KMS-11 (cell line): ENCODE measurements around the gene POLR2I.

Experiments
- H2AFZ ChIP-seq: fragments of 200-600 bp; sonication (generic); 2 replicates; pipeline ENCODE4 v1.6.1; 2016; ENCODE audit warnings: antibody characterized with exemption, mixed run types, low read depth
- H3K27ac ChIP-seq: fragments of 200-600 bp; sonication (generic); 2 replicates; pipeline ENCODE4 v1.6.1; 2016; ENCODE audit warnings: mild to moderate bottlenecking, mixed run types
- H3K27me3 ChIP-seq: fragments of 200-600 bp; sonication (generic); 2 replicates; pipeline ENCODE4 v1.6.1; 2017; ENCODE audit warnings: mild to moderate bottlenecking, low read depth, mixed run types, moderate library complexity; ENCODE audit not compliant: insufficient read depth
- H3K36me3 ChIP-seq: fragments of 200-600 bp; sonication (generic); 2 replicates; pipeline ENCODE4 v1.6.1; 2017; ENCODE audit warnings: mild to moderate bottlenecking, mixed run types; ENCODE audit not compliant: insufficient read depth
- H3K4me1 ChIP-seq: fragments of 200-600 bp; sonication (generic); 2 replicates; pipeline ENCODE4 v1.6.1; 2016; ENCODE audit warnings: mild to moderate bottlenecking, low read depth, mixed run types; ENCODE audit not compliant: poor library complexity, severe bottlenecking
- H3K4me2 ChIP-seq: fragments of 200-600 bp; sonication (generic); 2 replicates; pipeline ENCODE4 v1.7.0; 2016; ENCODE audit warnings: mild to moderate bottlenecking, mixed run types
- H3K4me3 ChIP-seq: fragments of 200-600 bp; sonication (generic); IDR thresholded peaks from 2 replicates; pipeline ENCODE4 v1.6.1; 2017; ENCODE audit warnings: low read depth, low read length, mixed read lengths; ENCODE audit not compliant: insufficient read depth
- H3K79me2 ChIP-seq: fragments of 200-600 bp; sonication (generic); 2 replicates; pipeline ENCODE4 v1.6.1; 2016; ENCODE audit warnings: low read depth, mixed run types; ENCODE audit not compliant: insufficient read depth
- H3K9ac ChIP-seq: fragments of 200-600 bp; sonication (generic); 2 replicates; pipeline ENCODE4 v1.6.1; 2016; ENCODE audit warnings: mild to moderate bottlenecking, mixed run types
- H4K20me1 ChIP-seq: fragments of 200-600 bp; sonication (generic); 2 replicates; pipeline ENCODE4 v1.6.1; 2016; ENCODE audit warnings: mild to moderate bottlenecking, mixed run types; ENCODE audit not compliant: insufficient read depth
- TF ChIP-seq, protein P1 (sequence below): fragments of 200-600 bp; sonication (generic); conservative IDR thresholded peaks from 2 replicates; pipeline ENCODE4 v1.6.1; 2017; ENCODE audit warnings: low read depth, mild to moderate bottlenecking, antibody characterized with exemption, low read length, moderate library complexity, mixed read lengths

POLR2I gene

DNA sequence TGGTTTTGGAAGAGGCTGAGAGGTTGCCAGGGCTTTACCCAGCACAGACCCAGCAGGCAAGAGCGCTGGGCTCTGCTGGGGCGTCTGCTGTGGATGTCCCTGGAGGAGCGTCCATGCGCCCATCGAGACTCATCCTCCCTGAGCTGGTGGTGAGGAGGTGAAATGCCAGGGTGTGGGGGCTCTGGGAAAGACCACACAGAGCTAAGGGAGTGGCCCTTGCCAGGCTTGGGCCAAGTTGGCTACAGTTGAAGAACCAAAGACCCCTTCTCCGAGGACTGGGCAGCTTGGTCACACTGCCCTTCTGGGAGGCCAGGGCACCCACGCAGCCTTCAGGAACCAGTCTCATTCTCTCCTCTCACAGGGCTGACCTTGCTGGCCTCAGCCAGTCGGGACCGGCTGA is 28.3 kb downstream of the POLR2I start:
- peaks cover 18% of the 10 kb centered on the region; the same call in 1 of the 2 replicates for H3K36me3 ChIP-seq

DNA sequence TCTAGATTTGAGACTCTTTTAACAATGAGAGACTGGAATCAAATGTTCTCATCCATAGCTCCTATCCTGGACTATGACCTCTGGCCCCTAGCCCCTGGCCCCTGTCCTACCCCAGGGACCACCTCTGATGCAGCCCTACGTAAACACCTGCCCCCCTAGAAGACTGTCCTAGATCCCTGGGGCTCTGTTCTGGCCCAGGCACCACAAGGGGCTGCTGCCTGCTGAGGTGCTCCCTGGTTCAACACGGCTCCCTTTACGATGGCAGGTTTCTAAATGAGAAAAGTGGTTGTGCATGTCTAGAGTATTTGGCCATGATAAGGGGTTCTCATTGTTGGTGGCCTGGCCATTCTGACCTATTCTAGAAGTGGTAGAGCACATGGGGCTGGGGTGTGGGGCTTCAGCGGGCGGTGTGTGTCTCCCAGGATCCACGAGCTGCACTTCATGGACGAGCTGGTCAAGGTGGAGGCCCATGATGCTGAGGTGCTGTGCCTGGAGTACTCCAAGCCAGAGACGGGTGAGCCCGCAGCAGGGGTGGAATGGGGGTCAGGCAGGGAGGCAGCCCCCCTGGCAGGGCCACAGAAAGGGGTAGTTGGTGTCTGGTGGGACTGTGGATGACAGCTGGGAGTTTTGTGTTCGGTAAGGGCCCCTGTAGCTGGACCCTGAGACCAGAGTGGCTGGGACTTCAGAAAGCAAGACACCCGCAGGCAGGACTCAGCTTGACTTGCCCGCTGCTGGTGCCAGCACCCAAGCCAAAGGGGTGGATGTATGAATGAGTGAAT is 30.3 kb downstream of the POLR2I start:
- Histone ChIP-seq H4K20me1 (no peaks in the 10 kb centered on the region), H3K4me2 (no peak overlapping the region), H3K36me3 (peaks cover 16% of the 10 kb centered on the region; the same call in 1 of the 2 replicates), H3K27me3 (no peaks in the 10 kb centered on the region), H3K27ac (no peak overlapping the region), H3K79me2 (no peaks in the 10 kb centered on the region), H3K4me1 (no peaks in the 10 kb centered on the region), H2AFZ (no peak overlapping the region), H3K4me3 (no peak overlapping the region), H3K9ac (no peak overlapping the region)
- TF ChIP-seq, protein P1, sequence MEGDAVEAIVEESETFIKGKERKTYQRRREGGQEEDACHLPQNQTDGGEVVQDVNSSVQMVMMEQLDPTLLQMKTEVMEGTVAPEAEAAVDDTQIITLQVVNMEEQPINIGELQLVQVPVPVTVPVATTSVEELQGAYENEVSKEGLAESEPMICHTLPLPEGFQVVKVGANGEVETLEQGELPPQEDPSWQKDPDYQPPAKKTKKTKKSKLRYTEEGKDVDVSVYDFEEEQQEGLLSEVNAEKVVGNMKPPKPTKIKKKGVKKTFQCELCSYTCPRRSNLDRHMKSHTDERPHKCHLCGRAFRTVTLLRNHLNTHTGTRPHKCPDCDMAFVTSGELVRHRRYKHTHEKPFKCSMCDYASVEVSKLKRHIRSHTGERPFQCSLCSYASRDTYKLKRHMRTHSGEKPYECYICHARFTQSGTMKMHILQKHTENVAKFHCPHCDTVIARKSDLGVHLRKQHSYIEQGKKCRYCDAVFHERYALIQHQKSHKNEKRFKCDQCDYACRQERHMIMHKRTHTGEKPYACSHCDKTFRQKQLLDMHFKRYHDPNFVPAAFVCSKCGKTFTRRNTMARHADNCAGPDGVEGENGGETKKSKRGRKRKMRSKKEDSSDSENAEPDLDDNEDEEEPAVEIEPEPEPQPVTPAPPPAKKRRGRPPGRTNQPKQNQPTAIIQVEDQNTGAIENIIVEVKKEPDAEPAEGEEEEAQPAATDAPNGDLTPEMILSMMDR: no peak

More for the DNA sequence above, 28.3 kb downstream of the POLR2I start:
- Histone ChIP-seq H3K79me2 (no peaks in the 10 kb centered on the region), H2AFZ (no peak overlapping the region), H3K4me2 (no peak overlapping the region), H3K4me3 (no peak overlapping the region), H3K4me1 (no peaks in the 10 kb centered on the region), H4K20me1 (no peaks in the 10 kb centered on the region), H3K9ac (no peak overlapping the region), H3K27ac (no peak overlapping the region), H3K27me3 (no peaks in the 10 kb centered on the region)
- TF ChIP-seq, protein P1: no peak

DNA sequence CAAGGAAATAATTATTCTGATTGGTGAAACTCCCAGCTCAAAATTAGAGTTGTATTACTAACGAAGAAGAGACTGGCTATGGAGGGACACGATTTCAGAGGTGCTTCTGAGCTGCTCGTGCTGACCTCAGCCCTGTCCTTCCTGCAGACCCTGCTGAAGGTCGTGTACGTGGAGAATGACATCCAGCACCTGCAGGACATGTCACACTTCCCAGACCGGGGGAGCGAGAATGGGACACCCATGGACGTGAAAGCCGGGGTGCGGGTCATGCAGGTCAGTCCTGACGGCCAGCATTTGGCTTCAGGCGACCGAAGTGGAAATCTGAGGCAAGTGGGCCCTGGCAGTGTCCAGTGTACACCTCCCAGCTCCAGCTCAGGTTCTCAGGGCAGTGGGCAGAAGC is 31.8 kb downstream of the POLR2I start:
- TF ChIP-seq, protein P1: no peak
- Histone ChIP-seq H3K36me3 (peaks cover 18% of the 10 kb centered on the region; the same call in 1 of the 2 replicates), H2AFZ (no peak overlapping the region), H3K27me3 (no peaks in the 10 kb centered on the region), H3K27ac (no peak overlapping the region), H3K4me2 (no peak overlapping the region), H3K4me1 (no peaks in the 10 kb centered on the region), H3K4me3 (no peak overlapping the region), H4K20me1 (no peaks in the 10 kb centered on the region), H3K79me2 (no peaks in the 10 kb centered on the region), H3K9ac (no peak overlapping the region)

DNA sequence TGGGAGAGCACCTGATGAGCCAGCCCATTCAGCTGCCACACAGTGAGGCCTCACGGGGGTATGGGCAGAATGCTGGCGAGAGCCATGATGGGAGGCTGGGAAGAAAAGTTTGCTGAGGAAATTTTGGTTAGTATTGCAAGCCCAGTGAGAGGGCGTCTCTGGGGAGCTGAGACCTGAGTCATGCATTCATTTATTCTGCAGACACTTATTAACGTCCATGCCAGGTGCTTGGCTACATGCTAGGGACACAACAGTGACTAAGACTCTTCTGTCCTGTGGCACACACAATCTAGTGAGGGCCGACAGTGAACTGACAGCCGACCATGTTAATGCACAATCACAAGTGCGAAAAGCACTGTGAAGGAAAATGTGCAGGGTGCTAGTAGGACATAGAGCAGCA is 32.8 kb downstream of the POLR2I start:
- H4K20me1 ChIP-seq: no peaks in the 10 kb centered on the region
- H3K4me1 ChIP-seq: no peaks in the 10 kb centered on the region
- H3K9ac ChIP-seq: no peak overlapping the region
- H3K4me3 ChIP-seq: no peak overlapping the region
- no peaks in the 10 kb centered on the region for H3K27me3 ChIP-seq
- no peak overlapping the region for H3K27ac ChIP-seq
- H2AFZ ChIP-seq: no peak overlapping the region
- no peak overlapping the region for H3K4me2 ChIP-seq
- TF ChIP-seq, protein P1: no peak
- no peaks in the 10 kb centered on the region for H3K79me2 ChIP-seq
- peaks cover 19% of the 10 kb centered on the region; the same call in 1 of the 2 replicates for H3K36me3 ChIP-seq
